Right cardiac atrium (tissue), 5 donors: Measurements from ENCODE around the gene MACROD2. TPM values are rescaled to one million over a fixed set of nuclear protein-coding genes. Genes with fewer than 3 reads are reported as not detected.

Experiments
- ATAC-seq, 2 donors: fragments of 200-7000 bp; cut with Tn5 transposase; one replicate each; pipeline versions ENCODE4 v1.8.0 to v1.9.1; 2020; ENCODE audit warnings: moderate library complexity in 2 of 2, mild to moderate bottlenecking in 1 of 2
- DNase-seq, 3 donors: peaks; one replicate each; pipeline ENCODE4 v3.0.0-alpha.2; 2020
- H3K27ac ChIP-seq: one replicate; pipeline ENCODE4 v1.5.1; 2013; ENCODE audit warnings: mild to moderate bottlenecking, low read length, control low read depth, moderate library complexity
- H3K27me3 ChIP-seq: one replicate; pipeline ENCODE4 v1.6.1; 2013; ENCODE audit not compliant: control insufficient read depth, insufficient read depth
- H3K4me1 ChIP-seq: one replicate; pipeline ENCODE4 v1.6.1; 2013; ENCODE audit warnings: low read length; ENCODE audit not compliant: control insufficient read depth, insufficient read depth
- H3K4me3 ChIP-seq: one replicate; pipeline ENCODE4 v1.5.1; 2013; ENCODE audit warnings: low read length, control low read depth
- H3K9me3 ChIP-seq: one replicate; pipeline ENCODE4 v1.6.1; 2013; ENCODE audit warnings: low read length; ENCODE audit not compliant: control insufficient read depth
- WGBS: extraction: QIAGEN DNeasy Blood & Tissue Kit; methylation state at CpG from one replicate; pipeline ENCODE4 v1.1.7; 2013; 5-methylcytosine and 5-hydroxymethylcytosine counted together
- intact Hi-C, 4 donors: fragments of 100-400 bp; cut with DNase I; formaldehyde crosslinking; loops; one replicate each; pipeline versions ENCODE4 v1.11.0 to v1.14.0; 2022 to 2023
- polyA plus RNA-seq: library from polyadenylated mRNA; stranded (reverse); fragments of 200-250 nt; gene quantifications from one replicate; pipeline ENCODE4 v1.2.3, GENCODE V29; 2013
- total RNA-seq, 4 donors: library from RNA; stranded (reverse); fragmentation: NEBNext Ultra II Directional; extraction: Animal tissue kit (Norgen Biotek cat#: 25700); gene quantifications; one replicate each; pipeline ENCODE4 v1.2.1, GENCODE V29; 2021
- donor health status: healthy with polysubstance abuse.
- donor health status: DM: no; HTN: yes; CAD: no.
- donor health status: DM: no; HTN: no; CAD: no.
- donor health status: DM: no; HTN: yes; CAD: no; lungs with severe emphysema.
- donor health status: DM: yes; HTN: yes; CAD: no.

MACROD2 gene
- total and polyA plus RNA-seq, 5 donors = 0.61 to 4.4 (median 2.4) TPM

- H3K4me1 ChIP-seq = no peaks in the 10 kb centered on the region
- ATAC-seq = no peak
- H3K27ac ChIP-seq = no peak overlapping the region
- 68% methylated on average over 2 of the region's 2 CpGs for WGBS
- H3K4me3 ChIP-seq = no peak overlapping the region
- no peaks in the 10 kb centered on the region for H3K9me3 ChIP-seq
- intact Hi-C loops = no loop called here
- DNase-seq = no peak
- H3K27me3 ChIP-seq = no peaks in the 10 kb centered on the region
These were observed 712.7 kb downstream of the MACROD2 start for GRCh38 chr20:14707865-14708596.

- DNase-seq = no peak
- Histone ChIP-seq H3K27ac (no peak overlapping the region), H3K9me3 (no peaks in the 10 kb centered on the region), H3K4me1 (no peaks in the 10 kb centered on the region), H3K4me3 (no peak overlapping the region), H3K27me3 (no peaks in the 10 kb centered on the region)
- intact Hi-C loops = no loop called here
- 62% methylated on average over 2 of the region's 2 CpGs for WGBS
- ATAC-seq = no peak
These were observed 714.1 kb downstream of the MACROD2 start for GRCh38 chr20:14709439-14709838.

- ATAC-seq (no peak), DNase-seq (no peak)
- Histone ChIP-seq H3K4me3 (no peak overlapping the region), H3K4me1 (no peaks in the 10 kb centered on the region), H3K9me3 (no peaks in the 10 kb centered on the region), H3K27me3 (no peaks in the 10 kb centered on the region), H3K27ac (no peak overlapping the region)
- intact Hi-C loops = no loop called here
- WGBS = 74% methylated on average over 2 of the region's 2 CpGs
These were observed 715.6 kb downstream of the MACROD2 start for GRCh38 chr20:14710951-14711350.

- Histone ChIP-seq H3K4me1 (no peaks in the 10 kb centered on the region), H3K4me3 (no peak overlapping the region), H3K27me3 (no peaks in the 10 kb centered on the region), H3K27ac (no peak overlapping the region), H3K9me3 (no peaks in the 10 kb centered on the region)
- WGBS = 57% methylated on average over 2 of the region's 2 CpGs
- intact Hi-C loops = no loop called here
- no peak for DNase-seq
- ATAC-seq = no peak
These were observed 716.3 kb downstream of the MACROD2 start for GRCh38 chr20:14711652-14712051.

GRCh38 chr20:14712302-14712739, 717.0 kb downstream of the MACROD2 start:
- H3K27me3 ChIP-seq = no peaks in the 10 kb centered on the region
- ATAC-seq = no peak
- intact Hi-C loops = no loop called here
- no peaks in the 10 kb centered on the region for H3K9me3 ChIP-seq
- no peak overlapping the region for H3K27ac ChIP-seq
- WGBS = 48% methylated on average over 6 of the region's 6 CpGs
- H3K4me3 ChIP-seq = no peak overlapping the region
- H3K4me1 ChIP-seq = no peaks in the 10 kb centered on the region
- DNase-seq = no peak

GRCh38 chr20:14715400-14715799, 720.1 kb downstream of the MACROD2 start:
- intact Hi-C loops = no loop called here

GRCh38 chr20:14716351-14716801, 721.1 kb downstream of the MACROD2 start:
- Histone ChIP-seq H3K27me3 (no peaks in the 10 kb centered on the region), H3K27ac (no peak overlapping the region), H3K9me3 (no peaks in the 10 kb centered on the region), H3K4me1 (no peaks in the 10 kb centered on the region), H3K4me3 (no peak overlapping the region)
- intact Hi-C loops = no loop called here
- DNase-seq (no peak), ATAC-seq (no peak)
- 59% methylated on average over 5 of the region's 5 CpGs for WGBS

More at GRCh38 chr20:14715400-14715799, 720.1 kb downstream of the MACROD2 start:
- Histone ChIP-seq H3K27me3 (no peaks in the 10 kb centered on the region), H3K4me1 (no peaks in the 10 kb centered on the region), H3K4me3 (no peak overlapping the region), H3K9me3 (no peaks in the 10 kb centered on the region), H3K27ac (no peak overlapping the region)
- 77% methylated on average over 3 of the region's 3 CpGs for WGBS
- no peak for ATAC-seq
- no peak for DNase-seq

- no peak overlapping the region for H3K4me3 ChIP-seq
- DNase-seq (no peak), ATAC-seq (peak in 1 of 2 donors; percentile 29)
- no peaks in the 10 kb centered on the region for H3K9me3 ChIP-seq
- H3K4me1 ChIP-seq = no peaks in the 10 kb centered on the region
- no peak overlapping the region for H3K27ac ChIP-seq
- 64% methylated on average over 6 of the region's 6 CpGs for WGBS
- H3K27me3 ChIP-seq = no peaks in the 10 kb centered on the region
- intact Hi-C loops = no loop called here
These were observed 722.1 kb downstream of the MACROD2 start for GRCh38 chr20:14717134-14717999.

- intact Hi-C loops = no loop called here
- Histone ChIP-seq H3K27me3 (no peaks in the 10 kb centered on the region), H3K27ac (no peak overlapping the region), H3K9me3 (no peaks in the 10 kb centered on the region), H3K4me1 (no peaks in the 10 kb centered on the region), H3K4me3 (no peak overlapping the region)
- 78% methylated on average over 4 of the region's 4 CpGs for WGBS
- DNase-seq (no peak), ATAC-seq (no peak)
These were observed 724.9 kb downstream of the MACROD2 start for GRCh38 chr20:14720251-14720650.

- H3K27ac ChIP-seq = no peak overlapping the region
- H3K4me1 ChIP-seq = no peaks in the 10 kb centered on the region
- no peak for DNase-seq
- WGBS = 88% methylated on average over 1 of the region's 1 CpG
- ATAC-seq = no peak
- intact Hi-C loops = no loop called here
- H3K27me3 ChIP-seq = no peaks in the 10 kb centered on the region
- H3K9me3 ChIP-seq = no peaks in the 10 kb centered on the region
- no peak overlapping the region for H3K4me3 ChIP-seq
These were observed 726.7 kb downstream of the MACROD2 start for GRCh38 chr20:14721926-14722452.

GRCh38 chr20:14723614-14724013, 728.3 kb downstream of the MACROD2 start:
- ATAC-seq = no peak
- Histone ChIP-seq H3K27me3 (no peaks in the 10 kb centered on the region), H3K4me3 (no peak overlapping the region), H3K4me1 (no peaks in the 10 kb centered on the region), H3K27ac (no peak overlapping the region), H3K9me3 (no peaks in the 10 kb centered on the region)
- intact Hi-C loops = no loop called here
- WGBS = 89% methylated on average over 3 of the region's 3 CpGs
- no peak for DNase-seq
